ENCODE results near the gene GAPDH. TPM values are rescaled to one million over a fixed set of nuclear protein-coding genes. Genes with fewer than 3 reads are reported as not detected.

Gene GAPDH
- total RNA-seq, 1 experiment from 2014 or later = 4,276 TPM

GRCh38 chr12:6540181-6540877, 6.0 kb downstream of the GAPDH start (continued):
- TF ChIP-seq, protein P1, sequence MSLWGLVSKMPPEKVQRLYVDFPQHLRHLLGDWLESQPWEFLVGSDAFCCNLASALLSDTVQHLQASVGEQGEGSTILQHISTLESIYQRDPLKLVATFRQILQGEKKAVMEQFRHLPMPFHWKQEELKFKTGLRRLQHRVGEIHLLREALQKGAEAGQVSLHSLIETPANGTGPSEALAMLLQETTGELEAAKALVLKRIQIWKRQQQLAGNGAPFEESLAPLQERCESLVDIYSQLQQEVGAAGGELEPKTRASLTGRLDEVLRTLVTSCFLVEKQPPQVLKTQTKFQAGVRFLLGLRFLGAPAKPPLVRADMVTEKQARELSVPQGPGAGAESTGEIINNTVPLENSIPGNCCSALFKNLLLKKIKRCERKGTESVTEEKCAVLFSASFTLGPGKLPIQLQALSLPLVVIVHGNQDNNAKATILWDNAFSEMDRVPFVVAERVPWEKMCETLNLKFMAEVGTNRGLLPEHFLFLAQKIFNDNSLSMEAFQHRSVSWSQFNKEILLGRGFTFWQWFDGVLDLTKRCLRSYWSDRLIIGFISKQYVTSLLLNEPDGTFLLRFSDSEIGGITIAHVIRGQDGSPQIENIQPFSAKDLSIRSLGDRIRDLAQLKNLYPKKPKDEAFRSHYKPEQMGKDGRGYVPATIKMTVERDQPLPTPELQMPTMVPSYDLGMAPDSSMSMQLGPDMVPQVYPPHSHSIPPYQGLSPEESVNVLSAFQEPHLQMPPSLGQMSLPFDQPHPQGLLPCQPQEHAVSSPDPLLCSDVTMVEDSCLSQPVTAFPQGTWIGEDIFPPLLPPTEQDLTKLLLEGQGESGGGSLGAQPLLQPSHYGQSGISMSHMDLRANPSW (CRISPR knock-in tag; conservative IDR thresholded peaks at IDR 0.05; ENCODE audit: low read depth) = no peak
- 0 out of 2 replicates have a peak, but pooled peaks have one; percentile 25 for TF ChIP-seq SP1 (CRISPR knock-in tag; conservative IDR thresholded peaks at IDR 0.05)
- TF ChIP-seq NFE2L1 (CRISPR knock-in tag; IDR thresholded peaks at IDR 0.05) = no peak
- TF ChIP-seq, protein P2, sequence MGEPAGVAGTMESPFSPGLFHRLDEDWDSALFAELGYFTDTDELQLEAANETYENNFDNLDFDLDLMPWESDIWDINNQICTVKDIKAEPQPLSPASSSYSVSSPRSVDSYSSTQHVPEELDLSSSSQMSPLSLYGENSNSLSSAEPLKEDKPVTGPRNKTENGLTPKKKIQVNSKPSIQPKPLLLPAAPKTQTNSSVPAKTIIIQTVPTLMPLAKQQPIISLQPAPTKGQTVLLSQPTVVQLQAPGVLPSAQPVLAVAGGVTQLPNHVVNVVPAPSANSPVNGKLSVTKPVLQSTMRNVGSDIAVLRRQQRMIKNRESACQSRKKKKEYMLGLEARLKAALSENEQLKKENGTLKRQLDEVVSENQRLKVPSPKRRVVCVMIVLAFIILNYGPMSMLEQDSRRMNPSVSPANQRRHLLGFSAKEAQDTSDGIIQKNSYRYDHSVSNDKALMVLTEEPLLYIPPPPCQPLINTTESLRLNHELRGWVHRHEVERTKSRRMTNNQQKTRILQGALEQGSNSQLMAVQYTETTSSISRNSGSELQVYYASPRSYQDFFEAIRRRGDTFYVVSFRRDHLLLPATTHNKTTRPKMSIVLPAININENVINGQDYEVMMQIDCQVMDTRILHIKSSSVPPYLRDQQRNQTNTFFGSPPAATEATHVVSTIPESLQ (CRISPR knock-in tag; IDR thresholded peaks at IDR 0.05) = no peak
- TF ChIP-seq, protein P3, sequence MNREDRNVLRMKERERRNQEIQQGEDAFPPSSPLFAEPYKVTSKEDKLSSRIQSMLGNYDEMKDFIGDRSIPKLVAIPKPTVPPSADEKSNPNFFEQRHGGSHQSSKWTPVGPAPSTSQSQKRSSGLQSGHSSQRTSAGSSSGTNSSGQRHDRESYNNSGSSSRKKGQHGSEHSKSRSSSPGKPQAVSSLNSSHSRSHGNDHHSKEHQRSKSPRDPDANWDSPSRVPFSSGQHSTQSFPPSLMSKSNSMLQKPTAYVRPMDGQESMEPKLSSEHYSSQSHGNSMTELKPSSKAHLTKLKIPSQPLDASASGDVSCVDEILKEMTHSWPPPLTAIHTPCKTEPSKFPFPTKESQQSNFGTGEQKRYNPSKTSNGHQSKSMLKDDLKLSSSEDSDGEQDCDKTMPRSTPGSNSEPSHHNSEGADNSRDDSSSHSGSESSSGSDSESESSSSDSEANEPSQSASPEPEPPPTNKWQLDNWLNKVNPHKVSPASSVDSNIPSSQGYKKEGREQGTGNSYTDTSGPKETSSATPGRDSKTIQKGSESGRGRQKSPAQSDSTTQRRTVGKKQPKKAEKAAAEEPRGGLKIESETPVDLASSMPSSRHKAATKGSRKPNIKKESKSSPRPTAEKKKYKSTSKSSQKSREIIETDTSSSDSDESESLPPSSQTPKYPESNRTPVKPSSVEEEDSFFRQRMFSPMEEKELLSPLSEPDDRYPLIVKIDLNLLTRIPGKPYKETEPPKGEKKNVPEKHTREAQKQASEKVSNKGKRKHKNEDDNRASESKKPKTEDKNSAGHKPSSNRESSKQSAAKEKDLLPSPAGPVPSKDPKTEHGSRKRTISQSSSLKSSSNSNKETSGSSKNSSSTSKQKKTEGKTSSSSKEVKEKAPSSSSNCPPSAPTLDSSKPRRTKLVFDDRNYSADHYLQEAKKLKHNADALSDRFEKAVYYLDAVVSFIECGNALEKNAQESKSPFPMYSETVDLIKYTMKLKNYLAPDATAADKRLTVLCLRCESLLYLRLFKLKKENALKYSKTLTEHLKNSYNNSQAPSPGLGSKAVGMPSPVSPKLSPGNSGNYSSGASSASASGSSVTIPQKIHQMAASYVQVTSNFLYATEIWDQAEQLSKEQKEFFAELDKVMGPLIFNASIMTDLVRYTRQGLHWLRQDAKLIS (CRISPR knock-in tag; IDR thresholded peaks at IDR 0.05; ENCODE audit: borderline replicate concordance) = no peak
- 0 out of 2 replicates have a peak, but pooled peaks have one; percentile 48 for TF ChIP-seq TEAD4 (CRISPR knock-in tag; IDR thresholded peaks at IDR 0.05)
- no peak for TF ChIP-seq ZNF532 (CRISPR knock-in tag; IDR thresholded peaks at IDR 0.05; ENCODE audit: borderline replicate concordance)
- TF ChIP-seq JUN (CRISPR knock-in tag; IDR thresholded peaks at IDR 0.05) = no peak
- TF ChIP-seq RORB (CRISPR knock-in tag; IDR thresholded peaks at IDR 0.05) = no peak
- TF ChIP-seq PRDM15 (CRISPR knock-in tag; IDR thresholded peaks at IDR 0.05) = 0 out of 2 replicates have a peak, but pooled peaks have one; percentile 41
- 0 out of 2 replicates have a peak, but pooled peaks have one; percentile 17 for TF ChIP-seq USF1 (CRISPR knock-in tag; IDR thresholded peaks at IDR 0.05)
- TF ChIP-seq, protein P4, sequence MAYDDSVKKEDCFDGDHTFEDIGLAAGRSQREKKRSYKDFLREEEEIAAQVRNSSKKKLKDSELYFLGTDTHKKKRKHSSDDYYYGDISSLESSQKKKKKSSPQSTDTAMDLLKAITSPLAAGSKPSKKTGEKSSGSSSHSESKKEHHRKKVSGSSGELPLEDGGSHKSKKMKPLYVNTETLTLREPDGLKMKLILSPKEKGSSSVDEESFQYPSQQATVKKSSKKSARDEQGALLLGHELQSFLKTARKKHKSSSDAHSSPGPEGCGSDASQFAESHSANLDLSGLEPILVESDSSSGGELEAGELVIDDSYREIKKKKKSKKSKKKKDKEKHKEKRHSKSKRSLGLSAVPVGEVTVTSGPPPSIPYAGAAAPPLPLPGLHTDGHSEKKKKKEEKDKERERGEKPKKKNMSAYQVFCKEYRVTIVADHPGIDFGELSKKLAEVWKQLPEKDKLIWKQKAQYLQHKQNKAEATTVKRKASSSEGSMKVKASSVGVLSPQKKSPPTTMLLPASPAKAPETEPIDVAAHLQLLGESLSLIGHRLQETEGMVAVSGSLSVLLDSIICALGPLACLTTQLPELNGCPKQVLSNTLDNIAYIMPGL (CRISPR knock-in tag; IDR thresholded peaks at IDR 0.05) = no peak
- no peak for TF ChIP-seq ZNF138 (CRISPR knock-in tag; conservative IDR thresholded peaks at IDR 0.05)
- no peak for TF ChIP-seq FOXK1 (CRISPR knock-in tag; IDR thresholded peaks at IDR 0.05)
- no peak for TF ChIP-seq ZNF219 (CRISPR knock-in tag; IDR thresholded peaks at IDR 0.05; ENCODE audit: borderline replicate concordance)
- TF ChIP-seq, protein P5, sequence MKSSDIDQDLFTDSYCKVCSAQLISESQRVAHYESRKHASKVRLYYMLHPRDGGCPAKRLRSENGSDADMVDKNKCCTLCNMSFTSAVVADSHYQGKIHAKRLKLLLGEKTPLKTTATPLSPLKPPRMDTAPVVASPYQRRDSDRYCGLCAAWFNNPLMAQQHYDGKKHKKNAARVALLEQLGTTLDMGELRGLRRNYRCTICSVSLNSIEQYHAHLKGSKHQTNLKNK (CRISPR knock-in tag; IDR thresholded peaks at IDR 0.05) = no peak
- no peak for TF ChIP-seq ZNF317 (CRISPR knock-in tag; IDR thresholded peaks at IDR 0.05; ENCODE audit: borderline replicate concordance, low read depth)
